ENCODE measurements around the gene FAM81A.

DNA sequence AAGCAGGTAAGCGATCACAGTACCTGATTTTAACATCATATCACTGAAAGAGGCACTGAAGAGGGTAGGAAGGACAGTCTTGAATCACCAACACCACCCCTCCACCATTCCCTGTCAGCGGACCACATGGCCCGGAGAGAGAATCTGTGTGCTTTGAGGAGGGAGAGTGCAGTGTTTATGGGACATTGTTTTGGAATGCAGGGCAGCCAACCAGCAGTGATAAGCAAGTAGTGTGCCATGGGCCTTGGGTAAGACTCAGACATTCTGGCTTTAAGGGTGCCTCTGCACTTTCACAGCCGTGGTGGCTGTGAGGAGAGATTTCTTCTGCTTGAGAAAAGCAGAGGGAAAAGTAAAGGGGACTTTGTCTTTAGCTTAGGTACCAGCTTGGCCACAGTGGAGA is 46.4 kb downstream of the FAM81A start:
- TF ChIP-seq EP300 (IDR thresholded peaks at IDR 0.05) (no peak), POLR2A (IDR thresholded peaks at IDR 0.05) (no peak)
